ENCODE measurements around the gene AUNIP. TPM values are rescaled to one million over a fixed set of nuclear protein-coding genes. Genes with fewer than 3 reads are reported as not detected.

Gene AUNIP
- total RNA-seq, 1 experiment from 2014 or later = 17.6 TPM

DNA sequence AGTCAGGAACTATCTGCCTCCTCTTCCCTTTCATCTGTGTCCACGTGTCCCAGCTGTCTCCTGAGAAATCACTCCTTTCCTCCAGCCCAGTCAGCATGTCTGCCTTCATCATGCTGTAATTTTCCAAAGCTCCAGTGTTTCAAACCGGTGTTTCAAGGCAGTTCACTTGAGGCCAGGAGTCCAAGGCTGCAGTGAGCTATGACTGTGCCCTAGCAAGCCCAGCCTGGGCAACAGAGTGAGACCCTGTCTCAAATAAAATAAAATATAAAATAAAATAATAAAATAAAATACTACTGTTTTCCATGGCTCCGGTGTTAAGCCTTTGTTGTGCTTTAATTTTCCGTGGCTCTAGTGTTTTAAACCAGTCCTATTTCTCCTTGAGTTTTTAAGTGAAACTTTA lies 67.1 kb downstream of the AUNIP start:
- no peak overlapping the region for H3K9ac ChIP-seq (ENCODE audit: low read length)
- no peaks in the 10 kb centered on the region for H3K9me2 ChIP-seq (replicated peaks; ENCODE audit: low read length)
- H3F3A ChIP-seq (ENCODE audit: low read length, unreplicated experiment) = no peaks in the 10 kb centered on the region
- peaks cover 15% of the 10 kb centered on the region; the same call in 1 of the 2 replicates for H3K4me1 ChIP-seq (ENCODE audit: insufficient read depth, low read length)
- no peak overlapping the region for H3K4me3 ChIP-seq (ENCODE audit: low read length)
- no peaks in the 10 kb centered on the region for H3K27me3 ChIP-seq (ENCODE audit: low read length)
- DNase-seq (no peak), ATAC-seq (no peak)
- no peaks in the 10 kb centered on the region for H3K36me3 ChIP-seq (ENCODE audit: low read depth, low read length)
- no peak overlapping the region for H3K27ac ChIP-seq (ENCODE audit: low read length)
- H2AFZ ChIP-seq (ENCODE audit: low read length) = no peak overlapping the region
- no peaks in the 10 kb centered on the region for H3K79me2 ChIP-seq (ENCODE audit: low read length)
- TF ChIP-seq CTCF (conservative IDR thresholded peaks at IDR 0.05; ENCODE audit: low read depth, low read length) = no peak
- no peak for TF ChIP-seq EZH2phosphoT487 (IDR thresholded peaks at IDR 0.05; ENCODE audit: borderline replicate concordance, low read length)
- no peak for TF ChIP-seq EZH2 (IDR thresholded peaks at IDR 0.05; ENCODE audit: low read length, unreplicated experiment)
- POLR2A ChIA-PET (ENCODE audit: unreplicated experiment) = interaction anchor here (0.6 kb wide), 1 partner anchor 263 kb away, joined by 4 read pairs; no protein-coding TSS in a partner anchor
- H3K9me3 ChIP-seq (ENCODE audit: low read length) = no peaks in the 10 kb centered on the region
- H4K20me1 ChIP-seq (ENCODE audit: low read length) = no peaks in the 10 kb centered on the region
- H3K4me2 ChIP-seq (ENCODE audit: low read length) = no peak overlapping the region
- CTCF ChIA-PET = no interaction called here
- intact Hi-C loops (cut with micrococcal nuclease) = loop anchor here (10.0 kb wide), 1 partner anchor 97 kb away; no protein-coding TSS in a partner anchor
- BruUV-seq (replicated peaks) = no TSS peak

- no TSS peak for BruUV-seq (replicated peaks)
- H3K9ac ChIP-seq (ENCODE audit: low read length) = no peak overlapping the region
- H4K20me1 ChIP-seq (ENCODE audit: low read length) = no peaks in the 10 kb centered on the region
- no peak overlapping the region for H3K27ac ChIP-seq (ENCODE audit: low read length)
- TF ChIP-seq EZH2 (IDR thresholded peaks at IDR 0.05; ENCODE audit: low read length, unreplicated experiment) (no peak), CTCF (conservative IDR thresholded peaks at IDR 0.05; ENCODE audit: low read depth, low read length) (no peak), EZH2phosphoT487 (IDR thresholded peaks at IDR 0.05; ENCODE audit: borderline replicate concordance, low read length) (no peak)
- H3K27me3 ChIP-seq (ENCODE audit: low read length) = no peaks in the 10 kb centered on the region
- ATAC-seq = no peak
- POLR2A ChIA-PET (ENCODE audit: unreplicated experiment) = no interaction called here
- H3K4me3 ChIP-seq (ENCODE audit: low read length) = no peak overlapping the region
- no peak overlapping the region for H3K4me2 ChIP-seq (ENCODE audit: low read length)
- CTCF ChIA-PET = no interaction called here
- no peaks in the 10 kb centered on the region for H3K9me2 ChIP-seq (replicated peaks; ENCODE audit: low read length)
- intact Hi-C loops (cut with micrococcal nuclease) = loop anchor here (10.0 kb wide), 1 partner anchor 96 kb away; no protein-coding TSS in a partner anchor
- no peak for DNase-seq
- H3K9me3 ChIP-seq (ENCODE audit: low read length) = no peaks in the 10 kb centered on the region
- no peaks in the 10 kb centered on the region for H3F3A ChIP-seq (ENCODE audit: low read length, unreplicated experiment)
- H3K79me2 ChIP-seq (ENCODE audit: low read length) = no peaks in the 10 kb centered on the region
- no peaks in the 10 kb centered on the region for H3K36me3 ChIP-seq (ENCODE audit: low read depth, low read length)
- no peak overlapping the region for H2AFZ ChIP-seq (ENCODE audit: low read length)
- peaks cover 12% of the 10 kb centered on the region; the same call in 1 of the 2 replicates for H3K4me1 ChIP-seq (ENCODE audit: insufficient read depth, low read length)
These were observed 68.8 kb downstream of the AUNIP start for GRCh38 chr1:25790472-25790871.

- ATAC-seq (no peak), DNase-seq (no peak)
- no TSS peak for BruUV-seq (replicated peaks)
- TF ChIP-seq CTCF (conservative IDR thresholded peaks at IDR 0.05; ENCODE audit: low read depth, low read length) (no peak), EZH2phosphoT487 (IDR thresholded peaks at IDR 0.05; ENCODE audit: borderline replicate concordance, low read length) (no peak), EZH2 (IDR thresholded peaks at IDR 0.05; ENCODE audit: low read length, unreplicated experiment) (no peak)
- H3K27me3 ChIP-seq (ENCODE audit: low read length) = no peaks in the 10 kb centered on the region
- H3K9me2 ChIP-seq (replicated peaks; ENCODE audit: low read length) = no peaks in the 10 kb centered on the region
- no peak overlapping the region for H3K4me3 ChIP-seq (ENCODE audit: low read length)
- no peaks in the 10 kb centered on the region for H3K36me3 ChIP-seq (ENCODE audit: low read depth, low read length)
- H3K9me3 ChIP-seq (ENCODE audit: low read length) = no peaks in the 10 kb centered on the region
- H3K79me2 ChIP-seq (ENCODE audit: low read length) = no peaks in the 10 kb centered on the region
- no peak overlapping the region for H3K27ac ChIP-seq (ENCODE audit: low read length)
- intact Hi-C loops (cut with micrococcal nuclease) = no loop called here
- H2AFZ ChIP-seq (ENCODE audit: low read length) = no peak overlapping the region
- H4K20me1 ChIP-seq (ENCODE audit: low read length) = no peaks in the 10 kb centered on the region
- H3K9ac ChIP-seq (ENCODE audit: low read length) = no peak overlapping the region
- no peak overlapping the region for H3K4me2 ChIP-seq (ENCODE audit: low read length)
- peaks cover 12% of the 10 kb centered on the region; the same call in 1 of the 2 replicates for H3K4me1 ChIP-seq (ENCODE audit: insufficient read depth, low read length)
- no peaks in the 10 kb centered on the region for H3F3A ChIP-seq (ENCODE audit: low read length, unreplicated experiment)
- ChIA-PET CTCF (interaction anchor here (0.6 kb wide), 1 partner anchor 31 kb away, joined by 4 read pairs; no protein-coding TSS in a partner anchor), POLR2A (ENCODE audit: unreplicated experiment) (interaction anchor here (0.6 kb wide), 1 partner anchor 14 kb away, joined by 5 read pairs; no protein-coding TSS in a partner anchor)
These were observed 71.5 kb downstream of the AUNIP start for GRCh38 chr1:25787760-25788166.
